SK-N-SH treated with all-trans-retinoic acid at 6 μM for 48 hours (cell line): ENCODE data around the gene C14orf119.

Experiments
- ARNTL ChIP-seq: fragments of 450-650 bp; formaldehyde crosslinking; IDR thresholded peaks from 2 replicates; pipeline ENCODE4 v1.5.0; 2020; ENCODE audit warnings: low read depth, mild to moderate bottlenecking, moderate library complexity, borderline replicate concordance
- ESRRG ChIP-seq: fragments of 250-450 bp; sonication (Bioruptor Pico); IDR thresholded peaks from 2 replicates; pipeline ENCODE4 v1.6.1; 2021; ENCODE audit warnings: mild to moderate bottlenecking
- RARB ChIP-seq: fragments of 250-450 bp; sonication (Bioruptor Pico); IDR thresholded peaks from 2 replicates; pipeline ENCODE4 v1.8.0; 2021; ENCODE audit warnings: mild to moderate bottlenecking, moderate library complexity
- TOX ChIP-seq: fragments of 250-450 bp; sonication (Bioruptor Pico); IDR thresholded peaks from 2 replicates; pipeline ENCODE4 v1.8.0; 2021; ENCODE audit warnings: mild to moderate bottlenecking, moderate library complexity, borderline replicate concordance
- ZC3H10 ChIP-seq: fragments of 250-450 bp; sonication (Bioruptor Pico); IDR thresholded peaks from 2 replicates; pipeline ENCODE4 v1.5.1; 2021; ENCODE audit warnings: mild to moderate bottlenecking, moderate library complexity
- ZFP3 ChIP-seq: fragments of 250-450 bp; sonication (Bioruptor Pico); IDR thresholded peaks from 2 replicates; pipeline ENCODE4 v1.5.0; 2020; ENCODE audit warnings: mild to moderate bottlenecking, moderate library complexity
- ZFP30 ChIP-seq: fragments of 450-650 bp; formaldehyde crosslinking; IDR thresholded peaks from 2 replicates; pipeline ENCODE4 v1.5.0; 2022; ENCODE audit warnings: mild to moderate bottlenecking, moderate library complexity
- ZNF70 ChIP-seq: fragments of 450-650 bp; formaldehyde crosslinking; IDR thresholded peaks from 2 replicates; pipeline ENCODE4 v1.5.0; 2020; ENCODE audit warnings: mild to moderate bottlenecking, moderate library complexity
- TF ChIP-seq, protein P1 (sequence below): fragments of 250-450 bp; sonication (Bioruptor Pico); IDR thresholded peaks from 2 replicates; pipeline ENCODE4 v1.5.1; 2020; ENCODE audit warnings: low read depth, mild to moderate bottlenecking, moderate library complexity

DNA sequence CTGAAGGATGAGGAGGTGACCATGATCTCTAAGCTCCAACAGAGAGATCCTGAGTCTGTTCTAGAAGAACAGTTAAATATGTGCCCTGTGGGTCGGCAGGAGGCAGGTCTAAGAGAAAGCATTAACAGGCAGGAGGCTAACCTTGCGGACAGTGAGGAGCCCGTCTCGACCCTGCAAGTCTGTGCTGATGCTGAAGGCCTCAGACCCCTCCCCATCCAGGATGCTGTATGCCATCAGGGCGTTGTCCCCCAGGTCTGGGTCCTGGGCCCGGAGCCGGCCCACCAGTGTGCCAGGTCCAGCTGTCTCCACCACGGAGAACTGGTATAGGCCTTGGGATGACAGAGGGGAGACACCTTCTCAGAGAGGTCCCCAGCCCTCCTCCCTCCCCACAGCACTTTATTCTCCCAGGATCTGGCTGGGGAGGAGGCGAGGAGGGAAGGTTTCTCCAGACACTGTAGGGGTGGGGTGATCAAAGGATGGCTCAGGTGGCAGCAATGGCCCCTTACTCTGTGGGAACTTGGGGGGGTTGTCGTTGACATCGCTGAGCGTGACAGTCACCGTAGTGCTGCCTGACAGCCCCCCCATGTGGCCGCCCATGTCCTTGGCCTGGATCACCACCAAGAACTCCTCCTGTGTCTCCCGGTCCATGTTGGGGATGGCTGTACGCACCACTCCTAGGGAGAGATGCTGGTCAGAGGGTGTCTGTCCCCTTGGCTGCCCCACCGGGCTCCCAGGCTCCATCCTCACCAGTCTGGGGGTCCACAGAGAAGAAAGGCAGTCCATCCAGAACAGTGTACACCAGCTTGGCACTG is 41.1 kb upstream of the C14orf119 start:
- no peak for TF ChIP-seq ZFP3 (CRISPR knock-in tag)
- TF ChIP-seq ESRRG (CRISPR knock-in tag) = no peak
- TF ChIP-seq, protein P1, sequence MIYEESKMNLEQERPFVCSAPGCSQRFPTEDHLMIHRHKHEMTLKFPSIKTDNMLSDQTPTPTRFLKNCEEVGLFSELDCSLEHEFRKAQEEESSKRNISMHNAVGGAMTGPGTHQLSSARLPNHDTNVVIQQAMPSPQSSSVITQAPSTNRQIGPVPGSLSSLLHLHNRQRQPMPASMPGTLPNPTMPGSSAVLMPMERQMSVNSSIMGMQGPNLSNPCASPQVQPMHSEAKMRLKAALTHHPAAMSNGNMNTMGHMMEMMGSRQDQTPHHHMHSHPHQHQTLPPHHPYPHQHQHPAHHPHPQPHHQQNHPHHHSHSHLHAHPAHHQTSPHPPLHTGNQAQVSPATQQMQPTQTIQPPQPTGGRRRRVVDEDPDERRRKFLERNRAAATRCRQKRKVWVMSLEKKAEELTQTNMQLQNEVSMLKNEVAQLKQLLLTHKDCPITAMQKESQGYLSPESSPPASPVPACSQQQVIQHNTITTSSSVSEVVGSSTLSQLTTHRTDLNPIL = no peak
- TF ChIP-seq ZFP30 (CRISPR knock-in tag) = no peak
- TF ChIP-seq ZNF70 (CRISPR knock-in tag) = no peak
- TF ChIP-seq ZC3H10 (CRISPR knock-in tag) = no peak
- TF ChIP-seq RARB = no peak
- no peak for TF ChIP-seq TOX
- TF ChIP-seq ARNTL (CRISPR knock-in tag) = no peak
